ENCODE measurements around the gene DOK3.
A peak's percentile ranks its signal among the peaks of the same experiment; 100 is the strongest.

DOK3 gene

DNA sequence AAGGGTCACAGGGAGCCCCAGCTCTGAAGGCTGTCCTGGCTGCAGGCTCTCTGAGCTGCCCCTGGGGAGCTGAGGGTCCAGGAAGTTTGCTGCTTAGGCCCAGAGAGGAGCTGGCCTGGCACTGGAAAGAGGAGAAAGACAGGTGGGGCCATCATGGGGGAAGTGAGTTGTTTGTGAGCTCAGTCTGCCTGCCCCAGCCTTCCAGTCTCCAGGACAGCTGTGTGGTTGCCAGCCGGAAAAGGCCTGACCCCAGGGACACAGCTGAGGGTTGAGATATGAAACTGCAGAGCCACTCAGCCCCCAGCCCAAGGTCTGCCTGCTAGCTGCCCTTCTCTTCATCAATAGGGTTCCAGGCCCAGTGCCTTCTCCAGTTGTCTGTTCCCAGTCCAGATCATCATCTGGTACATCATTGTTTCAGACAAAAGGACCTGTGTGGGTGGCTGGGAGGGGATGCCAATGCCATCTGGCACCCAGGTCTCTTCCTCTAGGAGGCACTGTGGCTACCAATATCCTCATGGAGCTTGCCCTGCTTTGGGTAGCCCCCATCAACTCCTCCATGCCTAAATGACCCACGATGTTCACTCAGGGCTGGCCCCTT is 11.4 kb upstream of the DOK3 start:
- no peak for DNase-seq (ENCODE audit: low read depth, low spot score)
- ChIA-PET CTCF (interaction anchor here (1.2 to 2.1 kb wide), 3 partner anchors 10 to 20 kb away, joined by 3 to 13 read pairs (median 5); no protein-coding TSS in a partner anchor), POLR2A (no interaction called here)
- H3K4me3 ChIP-seq (ENCODE audit: low read depth, low read length) = no peak overlapping the region
- TF ChIP-seq, protein P1, sequence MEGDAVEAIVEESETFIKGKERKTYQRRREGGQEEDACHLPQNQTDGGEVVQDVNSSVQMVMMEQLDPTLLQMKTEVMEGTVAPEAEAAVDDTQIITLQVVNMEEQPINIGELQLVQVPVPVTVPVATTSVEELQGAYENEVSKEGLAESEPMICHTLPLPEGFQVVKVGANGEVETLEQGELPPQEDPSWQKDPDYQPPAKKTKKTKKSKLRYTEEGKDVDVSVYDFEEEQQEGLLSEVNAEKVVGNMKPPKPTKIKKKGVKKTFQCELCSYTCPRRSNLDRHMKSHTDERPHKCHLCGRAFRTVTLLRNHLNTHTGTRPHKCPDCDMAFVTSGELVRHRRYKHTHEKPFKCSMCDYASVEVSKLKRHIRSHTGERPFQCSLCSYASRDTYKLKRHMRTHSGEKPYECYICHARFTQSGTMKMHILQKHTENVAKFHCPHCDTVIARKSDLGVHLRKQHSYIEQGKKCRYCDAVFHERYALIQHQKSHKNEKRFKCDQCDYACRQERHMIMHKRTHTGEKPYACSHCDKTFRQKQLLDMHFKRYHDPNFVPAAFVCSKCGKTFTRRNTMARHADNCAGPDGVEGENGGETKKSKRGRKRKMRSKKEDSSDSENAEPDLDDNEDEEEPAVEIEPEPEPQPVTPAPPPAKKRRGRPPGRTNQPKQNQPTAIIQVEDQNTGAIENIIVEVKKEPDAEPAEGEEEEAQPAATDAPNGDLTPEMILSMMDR (IDR thresholded peaks at IDR 0.05; ENCODE audit: insufficient read depth, low read length, missing control alignments) = no peak

DNA sequence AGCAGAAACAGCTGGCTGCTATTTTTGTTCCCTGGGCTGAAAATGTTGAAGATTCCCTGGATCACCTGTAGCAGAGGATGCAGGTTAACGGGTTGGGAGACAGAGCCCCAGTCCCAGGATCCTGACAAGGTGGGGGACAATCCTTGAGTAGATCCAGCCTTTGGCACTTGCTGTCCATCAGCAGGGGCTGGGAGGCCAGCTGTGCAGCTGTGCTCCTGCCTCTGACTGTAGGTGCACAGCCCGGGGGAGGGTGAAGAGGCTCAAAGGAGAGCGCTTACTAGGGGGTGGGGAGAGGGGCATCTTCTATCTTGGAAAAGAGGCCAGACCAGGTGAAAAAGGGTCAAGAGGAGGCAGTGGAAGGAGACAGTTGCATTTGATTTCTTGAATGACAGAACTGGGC is 10.6 kb upstream of the DOK3 start:
- ChIA-PET CTCF (interaction anchor here (1.7 to 2.1 kb wide), 2 partner anchors 10 to 19 kb away, joined by 5 to 13 read pairs; no protein-coding TSS in a partner anchor), POLR2A (no interaction called here)
- H3K4me3 ChIP-seq (ENCODE audit: low read depth, low read length) = no peak overlapping the region
- TF ChIP-seq, protein P1 (IDR thresholded peaks at IDR 0.05; ENCODE audit: insufficient read depth, low read length, missing control alignments) = no peak
- no peak for DNase-seq (ENCODE audit: low read depth, low spot score)

DNA sequence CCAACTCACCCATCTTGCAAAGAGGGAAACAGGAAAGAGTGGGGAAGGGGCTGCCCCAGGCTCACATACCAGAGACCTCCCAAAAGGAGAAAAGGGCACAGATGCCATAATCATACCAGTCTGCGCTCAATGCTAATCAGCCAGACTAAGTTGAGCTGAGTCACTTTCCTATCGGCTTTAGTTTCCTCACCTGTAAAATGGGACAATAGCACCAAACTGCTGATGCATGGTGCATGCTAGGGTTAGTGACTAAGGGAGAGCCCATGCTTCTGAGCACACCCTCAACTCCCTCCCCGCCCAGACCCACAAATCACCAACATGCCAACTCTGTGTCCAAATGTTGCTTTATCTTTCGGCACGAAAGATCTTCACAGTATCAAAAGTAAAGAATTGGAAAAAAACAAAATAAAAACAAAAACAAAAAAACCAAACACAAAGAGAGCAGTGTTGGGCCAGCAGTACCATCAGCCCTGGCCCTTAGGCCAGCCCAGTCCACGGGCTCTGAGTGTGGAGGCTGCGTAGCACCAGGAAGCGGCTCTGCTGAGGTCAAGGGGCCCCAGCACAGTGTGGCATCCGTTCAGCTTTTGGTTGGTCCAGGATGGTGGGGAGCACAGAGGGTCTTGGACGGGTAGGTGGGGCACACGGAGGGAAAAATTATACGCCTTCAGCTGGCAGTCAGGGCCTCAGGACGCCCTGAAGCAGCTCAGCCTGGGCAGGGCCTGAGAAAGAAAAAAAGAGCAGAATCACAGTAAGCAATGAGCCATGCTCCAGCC is 10.0 kb upstream of the DOK3 start:
- TF ChIP-seq, protein P1 (IDR thresholded peaks at IDR 0.05; ENCODE audit: insufficient read depth, low read length, missing control alignments) = no peak
- H3K4me3 ChIP-seq (ENCODE audit: low read depth, low read length) = no peak overlapping the region
- no peak for DNase-seq (ENCODE audit: low read depth, low spot score)
- ChIA-PET POLR2A (no interaction called here), CTCF (interaction anchor here (0.8 to 2.1 kb wide), 4 partner anchors 10 to 19 kb away, joined by 4 to 13 read pairs (median 5); no protein-coding TSS in a partner anchor)

DNA sequence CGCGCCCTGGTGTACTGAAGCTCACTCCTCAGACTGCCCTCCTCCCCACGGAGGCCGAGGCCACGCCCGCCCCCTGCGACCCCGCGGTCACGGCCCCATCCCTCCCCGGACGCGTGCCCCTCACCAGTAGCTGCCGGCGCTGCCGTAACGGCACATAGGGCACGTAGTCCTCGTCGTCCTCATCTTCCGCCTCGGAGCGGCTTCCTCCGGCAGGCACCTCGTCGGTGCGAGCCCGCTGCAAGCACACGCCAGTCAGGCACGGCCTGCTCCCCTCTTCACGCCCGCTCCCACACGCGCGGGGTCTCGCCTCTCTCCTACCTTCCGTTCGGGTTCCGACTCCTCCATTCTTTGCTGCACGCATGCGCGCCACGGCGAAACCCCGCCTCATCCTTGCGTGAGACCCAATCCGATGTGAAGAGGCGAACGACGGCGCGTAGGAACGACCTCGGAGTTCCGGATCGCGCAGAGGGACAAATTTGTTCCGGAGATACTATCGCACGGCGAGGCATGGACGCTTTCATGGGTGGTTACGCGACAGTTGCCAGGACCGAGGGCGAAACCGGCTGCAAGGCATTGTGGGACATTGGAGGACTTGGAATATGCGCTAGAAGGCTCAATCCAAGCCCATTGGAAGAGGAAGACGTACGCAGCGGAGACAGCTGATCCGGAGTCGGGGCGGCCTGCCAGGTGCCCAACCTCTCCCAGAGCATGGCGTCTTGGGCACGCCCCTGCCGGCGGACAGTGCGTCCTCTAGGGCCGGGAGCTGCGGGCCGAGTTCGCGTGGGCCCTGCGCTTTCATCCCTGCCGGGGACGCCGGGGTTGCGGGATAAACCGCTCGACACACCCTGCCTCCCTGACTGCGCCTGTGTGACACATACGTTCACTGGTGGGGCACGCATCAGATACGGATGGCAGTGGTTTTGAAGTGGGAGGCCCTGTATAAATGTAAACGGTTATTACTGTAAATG is 7.3 kb upstream of the DOK3 start, which contains the start of gene DDX41:
Gene DDX41, minus strand, starts transcription at position 361 of the 968 bp plus-strand sequence. Its CDS starts 16 bp downstream, at position 345.
- CTCF ChIA-PET = interaction anchor here (1.0 to 5.3 kb wide), 8 partner anchors 11 to 127 kb away, joined by 3 to 105 read pairs (median 4); partner anchors contain the start of gene PDLIM7
- peak within 1 kb of the TSS; percentile 100 for H3K4me3 ChIP-seq (ENCODE audit: low read depth, low read length)
- POLR2A ChIA-PET = interaction anchor here (0.7 to 3.5 kb wide), 10 partner anchors 12 to 75 kb away, joined by 3 to 22 read pairs (median 4); partner anchors contain the start of genes PDLIM7 and TMED9
- DNase-seq (ENCODE audit: low read depth, low spot score) = peak; percentile 94
- TF ChIP-seq, protein P1 (IDR thresholded peaks at IDR 0.05; ENCODE audit: insufficient read depth, low read length, missing control alignments) = peak; percentile 11

DNA sequence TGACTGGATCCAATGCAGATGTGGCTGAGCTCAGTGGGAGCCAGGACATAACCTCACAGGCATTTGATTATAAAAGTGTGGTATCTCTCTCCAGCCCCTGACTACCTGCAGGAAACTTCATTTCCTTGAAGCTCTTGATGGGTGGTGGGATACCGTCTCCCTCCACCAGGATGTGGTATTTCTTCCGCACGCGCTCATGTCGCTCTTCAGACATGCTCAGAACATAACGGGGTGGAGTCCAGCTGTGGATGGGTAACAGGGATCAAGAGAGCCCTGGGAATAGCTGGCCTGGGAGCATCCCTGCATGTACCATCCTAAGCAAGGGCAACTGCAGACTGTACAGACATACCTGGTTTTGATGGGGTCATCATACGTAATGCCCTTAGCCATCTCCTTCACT is 6.0 kb upstream of the DOK3 start:
- TF ChIP-seq, protein P1 (IDR thresholded peaks at IDR 0.05; ENCODE audit: insufficient read depth, low read length, missing control alignments) = no peak
- CTCF ChIA-PET = interaction anchor here (0.7 to 5.3 kb wide), 7 partner anchors 10 to 125 kb away, joined by 3 to 105 read pairs (median 5); partner anchors contain the start of gene PDLIM7
- POLR2A ChIA-PET = interaction anchor here (0.7 to 3.5 kb wide), 3 partner anchors 10 to 77 kb away, joined by 3 to 22 read pairs (median 3); partner anchors contain the start of genes PDLIM7 and TMED9
- peak overlapping the region; percentile 100 for H3K4me3 ChIP-seq (ENCODE audit: low read depth, low read length)
- no peak for DNase-seq (ENCODE audit: low read depth, low spot score)

Measured in AG04449 (cell line).